NCI-H2196 treated with DMSO at 0.1 percent for 48 hours (cell line): ENCODE measurements around the gene UMAD1.

ENCODE experiments used
- DNase-seq: peaks from one replicate; lab custom pipeline; 2025; ENCODE audit not compliant: unreplicated experiment; lab: John Stamatoyannopoulos, UW

UMAD1 gene

GRCh38 chr7:7761974-7762779 is 121.6 kb downstream of the UMAD1 start:
- no peak for DNase-seq

GRCh38 chr7:7764520-7765396 is 124.2 kb downstream of the UMAD1 start:
- no peak for DNase-seq

GRCh38 chr7:7765422-7765821 is 124.9 kb downstream of the UMAD1 start:
- no peak for DNase-seq

GRCh38 chr7:7766671-7767070 is 126.1 kb downstream of the UMAD1 start:
- no peak for DNase-seq

GRCh38 chr7:7768977-7769709 is 128.6 kb downstream of the UMAD1 start:
- no peak for DNase-seq

GRCh38 chr7:7769710-7770627 is 129.4 kb downstream of the UMAD1 start:
- DNase-seq: no peak

GRCh38 chr7:7771452-7771851 is 130.9 kb downstream of the UMAD1 start:
- DNase-seq: no peak

GRCh38 chr7:7772397-7772821 is 131.9 kb downstream of the UMAD1 start:
- DNase-seq: no peak

GRCh38 chr7:7773334-7774309 is 133.1 kb downstream of the UMAD1 start:
- no peak for DNase-seq

- no peak for DNase-seq
These were observed 139.3 kb downstream of the UMAD1 start for GRCh38 chr7:7779888-7780287.

- no peak for DNase-seq
These were observed 142.4 kb downstream of the UMAD1 start for GRCh38 chr7:7783001-7783400.

- DNase-seq: no peak
These were observed 144.9 kb downstream of the UMAD1 start for GRCh38 chr7:7785344-7785973.

GRCh38 chr7:7786595-7786994 is 146.0 kb downstream of the UMAD1 start:
- no peak for DNase-seq

- no peak for DNase-seq
These were observed 149.0 kb downstream of the UMAD1 start for GRCh38 chr7:7789551-7789988.

- DNase-seq: no peak
These were observed 149.6 kb downstream of the UMAD1 start for GRCh38 chr7:7790041-7790741.

- DNase-seq: no peak
These were observed 151.0 kb downstream of the UMAD1 start for GRCh38 chr7:7791523-7791922.

GRCh38 chr7:7792056-7792455 is 151.5 kb downstream of the UMAD1 start:
- DNase-seq: no peak

GRCh38 chr7:7793249-7793648 is 152.7 kb downstream of the UMAD1 start:
- DNase-seq: no peak
